Ammon's horn (tissue), 1 donor: Measurements from ENCODE around the gene ULBP2.
A peak's percentile ranks its signal among the peaks of the same experiment; 100 is the strongest.
"Not testable (repeated sequence)": the region's sequence is repeated elsewhere in the genome, so short reads cannot be mapped to it uniquely, and the experiment has no call there.

Source experiments
- DNase-seq: peaks from one replicate; pipeline ENCODE4 v3.0.0-alpha.2; 2016; ENCODE audit warnings: low spot score

ULBP2 gene

DNA sequence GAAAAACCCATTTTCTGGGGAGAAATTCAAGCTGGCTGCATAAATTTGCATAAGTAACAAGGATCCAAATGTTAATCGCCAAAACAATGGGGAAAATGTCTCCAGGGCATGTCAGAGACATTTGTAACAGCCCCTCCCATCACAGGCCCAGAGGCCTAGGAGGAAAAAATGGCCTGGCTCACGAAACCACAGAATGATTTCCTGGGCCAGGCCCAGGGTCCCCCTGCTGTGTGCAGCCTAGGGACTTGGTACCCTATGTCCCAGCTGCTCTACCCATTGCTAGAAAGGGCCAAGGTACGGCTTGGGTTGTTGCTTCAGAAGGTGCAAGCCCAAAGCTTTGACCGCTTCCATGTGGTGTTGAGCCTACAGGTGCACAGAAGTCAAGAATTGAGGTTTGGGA, 33.3 kb upstream of the ULBP2 start:
- DNase-seq: not testable (repeated sequence)

DNA sequence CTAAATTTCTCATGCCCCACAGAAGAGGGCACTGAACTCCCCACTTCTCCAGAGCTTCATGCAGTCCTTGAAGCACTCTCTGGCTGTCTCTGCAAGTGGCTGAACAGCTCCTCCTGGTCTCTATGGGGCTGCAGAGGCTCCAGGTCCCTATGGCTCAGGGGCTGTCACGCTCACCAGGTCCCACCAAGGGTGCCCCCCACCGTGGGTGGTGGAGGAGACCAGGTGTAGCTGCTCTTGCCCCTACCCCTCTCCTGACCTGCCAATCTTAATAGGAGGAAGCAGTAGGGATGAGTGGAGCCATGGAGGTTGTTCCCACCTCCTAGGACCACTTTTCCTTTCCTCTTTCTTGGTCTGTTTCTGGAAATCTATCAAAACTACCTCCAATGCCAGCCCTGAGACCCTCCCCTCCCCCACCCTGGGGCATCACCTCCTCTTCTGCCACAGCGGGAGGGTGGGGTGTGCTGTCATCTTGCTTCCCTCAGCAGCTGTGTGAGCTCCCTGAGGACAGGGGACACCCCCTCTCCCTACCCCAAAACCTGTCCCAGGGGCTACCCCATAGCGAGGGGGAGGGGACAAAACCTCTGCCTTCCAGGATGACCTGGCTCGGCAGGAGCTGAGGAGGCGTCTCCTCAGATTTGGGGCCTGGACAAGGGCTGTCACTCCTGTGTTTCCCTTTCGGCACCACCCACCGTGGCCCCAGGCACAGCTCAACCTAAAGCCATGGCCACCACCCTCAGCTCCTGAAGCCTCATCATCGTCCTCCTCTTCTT, 31.9 kb upstream of the ULBP2 start:
- DNase-seq: no peak

DNA sequence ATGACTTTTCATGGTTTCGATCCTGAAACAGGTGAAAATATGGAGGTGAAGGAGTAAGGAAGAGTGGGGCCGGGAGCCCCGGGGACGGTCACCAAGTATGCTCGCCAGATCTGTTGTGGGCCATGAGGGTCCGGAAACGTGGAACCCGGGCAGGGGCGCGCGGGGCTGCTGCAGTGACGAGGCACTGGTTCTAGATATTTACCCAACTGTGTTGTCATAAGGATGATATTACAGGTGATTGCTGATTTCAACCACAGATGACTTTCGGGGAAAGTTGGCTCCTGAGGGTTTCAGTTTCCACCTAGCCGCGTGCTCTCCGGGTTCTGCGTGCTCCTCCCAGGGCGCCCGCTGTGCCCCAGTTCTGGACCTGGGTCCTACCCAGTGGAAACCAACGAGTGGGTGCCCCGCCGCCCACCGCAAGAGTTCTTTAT, 31.1 kb upstream of the ULBP2 start:
- DNase-seq: no peak

DNA sequence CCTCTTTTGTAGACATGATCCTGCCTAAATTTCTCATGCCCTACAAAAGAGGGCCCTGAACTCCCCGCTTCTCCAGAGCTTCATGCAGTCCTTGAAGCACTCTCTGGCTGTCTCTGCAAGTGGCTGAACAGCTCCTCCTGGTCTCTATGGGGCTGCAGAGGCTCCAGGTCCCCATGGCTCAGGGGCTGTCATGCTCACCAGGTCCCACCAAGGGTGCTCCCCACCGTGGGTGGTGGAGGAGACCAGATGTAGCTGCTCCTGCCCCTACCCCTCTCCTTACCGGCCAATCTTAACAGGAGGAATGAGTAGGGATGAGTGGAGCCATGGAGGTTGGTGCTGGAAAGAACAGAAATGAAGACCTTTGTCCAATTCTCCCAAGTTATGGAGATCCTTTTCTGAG, 29.1 kb upstream of the ULBP2 start:
- not testable (repeated sequence) for DNase-seq

GRCh38 chr6:149913085-149913484, 28.7 kb upstream of the ULBP2 start:
- DNase-seq: no peak

- no peak for DNase-seq
Measured at GRCh38 chr6:149913540-149914240, 28.1 kb upstream of the ULBP2 start.

GRCh38 chr6:149915970-149916865, 25.6 kb upstream of the ULBP2 start:
- no peak for DNase-seq

DNA sequence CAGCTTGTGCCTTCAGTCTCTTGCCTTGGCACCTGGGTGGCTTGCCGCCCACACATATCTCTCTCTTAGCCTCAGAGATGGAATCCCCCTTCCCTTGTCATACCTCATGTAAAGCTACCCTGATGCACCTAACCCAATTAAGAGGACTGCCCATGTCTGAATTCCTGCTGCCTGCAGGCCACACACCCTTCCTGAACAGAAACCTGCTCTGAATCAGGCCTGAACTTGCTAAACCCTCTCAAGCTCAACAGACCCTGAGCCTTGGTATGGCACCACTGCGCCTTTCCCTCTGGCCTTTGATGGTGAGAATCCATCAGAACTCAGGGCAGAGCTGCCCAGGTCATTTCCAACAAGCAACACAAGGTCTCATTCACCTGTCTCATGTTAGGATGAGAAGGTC, 24.1 kb upstream of the ULBP2 start:
- DNase-seq: no peak

DNA sequence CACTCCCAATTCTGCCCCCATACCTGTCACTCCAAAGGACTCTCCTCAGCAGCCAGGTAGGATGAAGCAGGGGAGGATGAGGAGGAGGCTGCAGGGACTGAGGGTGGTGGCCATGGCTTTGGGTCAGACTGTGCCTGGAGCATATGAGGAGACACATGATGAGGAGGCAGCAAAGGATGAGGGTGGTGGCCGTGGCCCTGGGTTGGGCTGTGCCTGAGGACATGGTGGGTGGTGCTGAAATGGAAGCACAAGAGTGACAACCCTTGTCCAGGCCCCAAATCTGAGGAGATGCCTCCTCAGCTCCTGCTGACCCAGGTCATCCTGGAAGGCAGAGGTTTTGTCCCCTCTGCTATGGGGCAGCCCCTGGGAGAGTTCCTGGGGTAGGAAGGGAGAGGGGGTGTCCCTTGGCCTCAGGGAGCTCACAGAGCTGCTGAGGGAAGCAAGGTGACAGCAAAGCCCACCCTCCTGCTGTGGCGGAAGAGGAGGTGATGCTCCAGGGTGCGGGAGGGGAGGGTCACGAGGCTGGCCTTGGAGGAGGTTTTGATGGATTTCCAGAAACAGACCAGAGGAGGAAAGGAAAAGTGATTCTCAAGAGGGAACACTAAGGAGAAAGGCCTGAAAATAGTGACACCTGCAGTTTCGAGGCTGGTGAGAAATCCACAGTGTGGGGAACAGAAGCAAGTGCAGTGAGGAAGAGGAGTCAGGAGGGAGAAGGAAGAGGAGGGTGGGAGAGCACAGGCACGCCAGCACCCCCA, 23.5 kb upstream of the ULBP2 start:
- no peak for DNase-seq

GRCh38 chr6:149919126-149919833, 22.5 kb upstream of the ULBP2 start:
- not testable (repeated sequence) for DNase-seq

- no peak for DNase-seq
Measured at GRCh38 chr6:149919834-149920225, 22.0 kb upstream of the ULBP2 start.

DNA sequence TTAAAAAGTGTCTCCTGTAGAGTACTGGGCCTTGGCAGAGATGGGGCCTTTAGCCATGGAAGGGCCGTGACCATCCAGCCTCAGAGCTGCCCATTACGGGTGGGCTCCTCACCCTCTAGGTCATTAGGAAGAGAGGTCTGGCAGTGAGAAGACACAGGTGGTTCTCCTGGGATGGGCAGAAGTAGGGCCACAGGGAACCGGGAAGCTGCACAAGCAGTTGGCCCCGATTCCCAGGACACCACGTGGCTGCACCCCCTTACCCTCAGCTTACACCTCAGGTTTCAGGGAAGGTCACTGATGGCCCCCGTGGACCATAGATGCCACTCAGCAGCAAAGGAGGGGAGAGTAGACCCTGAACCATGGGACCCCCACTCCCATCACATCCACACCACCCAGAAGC, 20.5 kb upstream of the ULBP2 start:
- DNase-seq: no peak

DNA sequence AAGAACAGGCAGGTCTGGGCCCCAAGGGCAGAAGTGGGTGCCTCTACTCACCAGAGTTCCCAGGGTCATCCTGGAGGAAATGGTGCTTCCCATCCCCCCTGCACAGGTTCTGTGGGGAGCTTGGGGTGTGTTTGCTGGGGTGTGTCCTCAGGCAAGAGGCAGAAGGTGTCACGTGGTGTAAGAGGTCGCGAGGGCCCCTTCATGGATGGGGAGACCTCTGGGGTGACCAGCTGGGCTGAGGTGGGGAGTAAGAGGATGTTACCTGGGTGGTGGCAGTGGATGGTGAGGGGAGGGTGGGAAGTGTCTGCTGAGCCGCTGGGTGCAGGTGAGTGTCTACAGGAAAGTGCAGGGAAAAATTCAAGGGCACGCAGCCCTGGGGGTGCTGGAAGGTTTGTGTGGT, 19.7 kb upstream of the ULBP2 start:
- DNase-seq: not testable (repeated sequence)

- peak; percentile 91 for DNase-seq
Measured at GRCh38 chr6:149922642-149923326, 19.0 kb upstream of the ULBP2 start, which contains the start of gene RAET1G. TSS of gene RAET1G (minus strand) at chr6:149923121. CDS start at chr6:149923010, 111 bp downstream.

DNA sequence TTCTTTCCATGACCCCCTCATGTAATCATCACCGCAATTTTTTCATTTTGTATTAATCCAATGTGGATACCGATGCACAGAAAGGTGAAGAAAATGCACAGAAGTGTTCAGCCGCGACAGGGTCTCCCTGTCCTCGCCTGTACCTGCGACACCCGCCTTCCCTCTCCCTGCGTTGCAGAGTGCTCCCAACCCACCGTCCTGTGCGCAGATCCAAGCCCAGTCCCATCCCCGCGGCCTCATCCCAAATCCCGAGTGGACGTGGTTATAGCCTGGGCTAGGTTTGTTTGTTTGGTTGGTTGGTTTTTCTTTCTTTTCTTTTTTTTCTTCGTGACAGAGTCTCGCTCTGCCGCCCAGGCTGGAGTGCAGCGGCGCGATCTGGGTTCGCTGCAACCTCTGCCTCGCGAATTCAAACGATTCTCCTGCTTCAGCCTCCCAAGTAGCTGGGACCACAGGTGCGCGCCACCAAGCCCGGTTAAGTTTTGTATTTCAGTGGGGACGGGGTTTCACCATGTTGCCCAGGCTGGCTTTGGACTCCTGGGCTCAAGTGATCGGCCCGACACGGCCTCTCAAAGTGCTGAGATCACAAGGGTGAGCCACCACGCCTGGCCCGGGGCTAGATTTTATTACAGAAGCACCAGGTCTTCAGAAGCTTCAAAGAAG, 18.4 kb upstream of the ULBP2 start:
- DNase-seq: no peak

DNA sequence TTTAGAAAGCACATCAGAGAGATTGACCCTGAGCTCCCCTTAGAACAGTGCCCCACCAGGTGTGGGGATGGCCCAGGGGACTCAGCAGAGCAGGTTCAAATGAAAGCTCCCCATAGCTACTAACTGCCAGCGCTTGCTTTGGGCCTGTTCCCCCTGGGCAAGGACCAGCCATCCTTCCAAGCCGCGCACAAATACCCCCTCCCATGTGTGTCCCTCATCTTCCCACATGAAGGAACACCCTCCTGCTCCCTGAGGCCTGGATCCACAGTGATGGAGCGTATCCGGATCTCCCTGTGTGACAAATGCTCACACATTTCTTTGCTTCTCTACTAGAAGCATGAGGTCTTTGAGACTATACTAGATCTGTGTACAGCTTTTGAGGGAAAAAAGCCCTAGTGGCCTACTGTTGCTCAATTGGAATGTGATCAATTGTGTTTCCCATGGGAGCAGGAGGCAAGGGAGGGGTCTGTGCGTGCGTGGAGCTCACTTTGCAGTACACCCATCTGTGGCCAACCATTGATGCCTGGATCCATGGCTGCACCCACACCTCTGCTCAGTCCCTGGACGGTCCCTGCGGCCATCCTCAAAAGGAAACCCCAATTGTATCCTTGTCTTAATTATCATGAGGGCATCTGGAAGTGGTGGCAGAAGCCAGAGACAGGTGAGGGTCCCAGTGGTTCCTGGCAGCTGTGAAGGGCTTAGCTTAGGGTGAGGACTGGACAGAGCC, 17.4 kb upstream of the ULBP2 start:
- DNase-seq: no peak

- DNase-seq: no peak
Measured at GRCh38 chr6:149924933-149925252, 16.9 kb upstream of the ULBP2 start.

DNA sequence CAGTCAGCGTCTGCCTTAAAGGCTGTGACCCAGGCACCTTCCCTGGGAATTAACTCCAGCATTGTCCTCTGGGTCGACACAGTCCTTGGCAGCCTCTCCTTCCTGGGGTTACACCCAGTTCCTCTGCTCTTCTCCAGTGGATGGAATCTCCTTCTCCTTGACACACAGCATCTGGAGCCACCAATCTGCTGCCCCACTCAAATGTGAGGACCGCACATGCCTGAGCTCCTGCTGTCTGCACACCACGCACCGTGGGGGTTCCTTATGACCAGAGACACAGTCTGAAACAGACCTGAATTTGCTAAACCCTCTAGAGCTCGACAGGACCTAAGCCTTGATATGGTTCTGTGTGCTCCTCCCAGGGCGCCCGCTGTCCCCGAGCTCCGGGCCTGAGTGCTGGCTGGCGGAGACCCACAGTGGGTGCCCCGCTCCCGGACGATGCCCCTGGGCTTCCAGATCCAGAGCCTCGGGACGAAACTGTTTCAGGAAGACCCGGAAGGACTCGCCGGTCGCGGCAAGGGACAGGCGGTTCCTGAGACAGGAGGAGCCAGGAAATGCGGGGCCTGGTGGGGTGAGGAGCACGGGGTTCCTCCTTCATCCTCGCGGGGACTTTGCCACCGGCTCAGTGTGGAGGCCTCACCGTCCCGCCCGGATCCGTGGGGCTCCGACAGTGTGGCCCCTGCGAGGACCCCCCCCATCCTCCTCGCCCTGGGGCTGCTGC, 16.4 kb upstream of the ULBP2 start:
- DNase-seq: no peak
